Stimulated activated CD4-positive, alpha-beta T cell treated with anti-CD3 and anti-CD28 coated beads, TNF-alpha, amount 100 ng/mL, for 48 hours (primary cell): ENCODE data around the gene TDRD7.
A peak's percentile ranks its signal among the peaks of the same experiment; 100 is the strongest.
"Not testable (repeated sequence)": the region's sequence is repeated elsewhere in the genome, so short reads cannot be mapped to it uniquely, and the experiment has no call there.

ENCODE experiments used
- DNase-seq, 3 donors: peaks; one replicate each; pipeline ENCODE4 v3.0.0-alpha.2; 2020; ENCODE audit warnings: low read depth in 3 of 3

Gene TDRD7

GRCh38 chr9:97427885-97428284 is 16.0 kb downstream of the TDRD7 start:
- DNase-seq = no peak

- no peak for DNase-seq
Observed at GRCh38 chr9:97430316-97431043, 18.6 kb downstream of the TDRD7 start.

DNA sequence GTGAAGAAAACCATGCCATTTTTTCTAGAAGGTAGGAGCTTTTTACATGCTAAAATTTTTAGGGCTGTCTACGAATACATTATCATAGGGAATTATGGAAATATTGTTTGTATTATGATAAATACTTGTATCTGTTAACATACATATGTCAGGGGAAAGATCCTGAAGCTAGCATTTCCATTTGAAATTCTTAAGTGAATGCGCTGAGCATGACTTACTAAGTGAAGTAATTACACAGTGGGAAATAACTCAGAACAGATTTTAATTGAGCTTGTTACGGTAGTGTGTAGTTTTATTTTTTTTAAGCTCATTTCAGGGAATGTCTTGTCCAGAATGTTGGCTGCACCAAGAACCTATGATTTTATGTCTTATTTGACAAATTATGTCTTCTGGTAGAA is 19.1 kb downstream of the TDRD7 start:
- DNase-seq = no peak

DNA sequence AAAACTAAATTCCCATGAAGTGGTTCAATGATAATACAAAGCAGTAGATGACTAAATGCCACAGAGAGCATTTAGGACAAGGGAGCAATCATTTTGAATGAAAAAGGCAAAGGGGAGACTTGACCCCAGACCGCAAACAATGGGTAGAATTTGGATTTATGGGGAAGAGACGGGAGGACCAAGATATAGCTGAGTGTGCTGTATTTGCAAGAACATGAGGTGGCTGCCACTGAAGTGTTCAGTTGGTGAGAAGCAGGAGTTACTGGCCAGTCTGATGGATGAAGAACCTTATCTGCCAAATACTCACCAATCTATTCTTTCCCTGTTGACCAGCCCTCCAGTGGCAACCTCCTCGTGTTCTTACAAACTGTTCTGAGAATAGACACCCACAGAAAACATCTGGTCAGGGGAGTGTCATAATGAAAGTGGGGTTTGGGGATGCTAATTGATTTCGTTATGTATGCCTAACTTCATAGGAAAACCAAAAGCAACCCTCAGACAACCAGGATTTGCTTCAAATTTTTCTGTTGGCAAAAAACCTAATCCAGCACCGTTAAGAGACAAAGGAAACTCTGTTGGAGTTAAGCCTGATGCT is 19.8 kb downstream of the TDRD7 start:
- no peak for DNase-seq

DNA sequence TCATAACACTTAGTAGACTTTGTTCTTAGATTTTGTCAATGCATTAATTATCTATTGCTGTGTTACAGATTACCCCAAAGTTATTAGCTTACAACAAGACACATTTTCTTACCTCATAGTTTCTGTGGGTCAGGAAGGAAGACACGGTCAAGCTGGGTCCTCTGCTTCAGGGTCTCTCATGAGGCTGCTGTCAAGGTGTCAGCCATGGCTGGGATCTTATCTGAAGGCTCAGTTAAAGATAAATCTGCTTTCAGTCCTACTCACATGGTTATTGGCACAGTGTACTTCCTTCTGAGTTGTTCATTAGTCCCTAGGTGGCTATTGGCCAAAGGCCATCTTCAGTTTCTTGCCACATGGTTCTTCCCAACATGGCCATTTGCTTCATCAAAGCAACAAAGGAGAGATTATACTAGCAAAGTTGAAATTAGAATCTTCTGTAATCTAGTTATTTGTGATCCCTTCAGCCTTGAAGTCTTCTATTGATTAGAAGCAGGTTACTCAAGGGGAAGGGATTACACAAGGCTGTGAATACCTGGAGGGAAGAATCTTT is 25.2 kb downstream of the TDRD7 start:
- no peak for DNase-seq

DNA sequence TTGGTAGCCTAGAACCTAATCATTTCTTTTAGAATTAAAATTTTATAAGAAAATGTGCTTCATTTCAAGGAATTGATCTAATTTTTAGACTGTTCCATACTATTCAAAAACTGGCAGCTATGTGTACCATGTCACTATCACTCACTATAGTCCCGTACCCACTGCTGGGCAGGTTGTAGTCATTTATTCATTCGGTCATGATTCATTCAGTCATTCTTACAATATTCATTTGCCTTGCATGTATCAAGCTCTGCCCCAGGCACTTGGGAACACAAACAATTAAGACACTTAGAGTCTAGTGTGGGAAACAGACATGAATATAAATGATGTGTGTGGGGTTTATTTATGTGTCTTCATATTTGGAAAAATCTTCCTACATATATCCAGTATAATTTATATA is 26.4 kb downstream of the TDRD7 start:
- no peak for DNase-seq

- no peak for DNase-seq
Observed at GRCh38 chr9:97438666-97439065, 26.8 kb downstream of the TDRD7 start.

- DNase-seq = no peak
Observed at GRCh38 chr9:97440160-97440559, 28.3 kb downstream of the TDRD7 start.

DNA sequence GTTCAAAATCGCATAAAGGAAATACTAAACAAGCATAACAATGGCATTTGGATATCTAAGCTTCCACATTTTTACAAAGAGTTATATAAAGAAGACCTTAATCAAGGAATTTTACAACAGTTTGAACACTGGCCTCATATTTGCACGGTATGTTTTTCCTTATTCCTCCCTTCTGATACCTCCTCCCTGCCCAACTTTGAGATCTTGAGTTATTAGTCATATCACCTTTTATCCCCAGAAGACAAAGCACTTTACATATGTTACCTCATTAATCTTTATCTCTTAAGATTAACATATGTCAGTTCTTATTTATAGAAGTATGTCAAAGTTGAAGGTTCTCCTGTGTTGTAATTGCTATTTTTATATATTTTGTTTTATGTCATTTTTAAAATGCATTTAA is 29.8 kb downstream of the TDRD7 start:
- DNase-seq = no peak

GRCh38 chr9:97445119-97445701 is 33.3 kb downstream of the TDRD7 start:
- no peak for DNase-seq

GRCh38 chr9:97447001-97447400 is 35.1 kb downstream of the TDRD7 start:
- no peak for DNase-seq

GRCh38 chr9:97453573-97453972 is 41.7 kb downstream of the TDRD7 start:
- DNase-seq = not testable (repeated sequence)

DNA sequence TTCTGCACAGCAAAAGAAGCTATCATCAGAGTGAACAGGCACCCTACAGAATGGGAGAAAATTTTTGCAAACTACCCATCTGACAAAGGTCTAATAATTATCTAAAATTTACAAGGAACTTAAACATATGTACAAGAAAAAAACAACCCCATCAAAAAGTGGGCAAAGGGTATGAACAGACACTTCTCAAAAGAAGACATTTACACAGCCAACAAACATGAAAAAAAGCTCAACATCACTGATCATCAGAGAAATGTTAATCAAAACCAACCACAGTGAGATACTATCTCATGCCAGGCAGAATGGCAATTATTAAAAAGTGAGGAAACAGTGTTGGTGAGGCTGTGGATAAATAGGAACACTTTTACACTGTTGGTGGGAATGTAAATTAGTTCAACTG is 44.9 kb downstream of the TDRD7 start:
- not testable (repeated sequence) for DNase-seq

- no peak for DNase-seq
Observed at GRCh38 chr9:97459326-97459725, 47.4 kb downstream of the TDRD7 start.

GRCh38 chr9:97462159-97462558 is 50.3 kb downstream of the TDRD7 start:
- DNase-seq = no peak

GRCh38 chr9:97462914-97463313 is 51.0 kb downstream of the TDRD7 start:
- DNase-seq = no peak

DNA sequence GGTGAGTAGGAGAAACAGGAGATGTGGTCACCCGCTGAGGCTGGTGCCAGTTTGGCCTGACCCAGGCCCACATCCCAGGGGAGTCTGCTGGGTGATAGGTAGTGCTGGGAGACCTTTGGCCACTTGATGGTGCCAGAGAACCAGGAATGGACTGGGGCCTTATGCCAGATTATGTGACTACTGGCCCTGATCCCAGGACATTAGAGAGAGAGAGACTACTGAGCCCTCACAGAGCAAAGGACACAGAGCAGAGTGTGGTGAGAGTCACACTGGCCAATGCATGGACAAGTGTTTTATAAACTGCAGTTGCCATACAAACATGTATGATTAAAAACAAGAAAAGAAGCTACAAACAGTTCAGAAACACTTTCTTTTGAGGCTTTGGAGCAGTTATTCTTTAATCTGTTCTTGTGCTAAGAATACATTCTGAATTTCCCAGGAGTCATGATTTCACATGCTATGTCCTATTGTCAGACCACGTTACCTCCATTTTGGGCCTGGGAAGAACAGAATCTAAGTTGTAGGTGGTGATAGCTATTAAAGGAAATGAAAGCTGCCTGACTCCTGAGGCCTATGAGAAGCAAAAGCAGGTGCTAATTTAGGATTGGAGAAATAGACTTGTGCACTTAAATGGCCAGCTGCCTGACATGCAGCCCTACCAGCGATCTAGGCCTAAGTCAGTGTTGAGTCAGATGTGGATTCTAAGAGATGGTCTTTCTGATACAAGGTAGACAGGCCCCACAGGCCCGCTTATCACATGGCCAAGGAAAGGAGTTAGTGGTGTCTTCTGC is 57.0 kb downstream of the TDRD7 start:
- DNase-seq = peak; percentile 2 to 16 (median 6)

DNA sequence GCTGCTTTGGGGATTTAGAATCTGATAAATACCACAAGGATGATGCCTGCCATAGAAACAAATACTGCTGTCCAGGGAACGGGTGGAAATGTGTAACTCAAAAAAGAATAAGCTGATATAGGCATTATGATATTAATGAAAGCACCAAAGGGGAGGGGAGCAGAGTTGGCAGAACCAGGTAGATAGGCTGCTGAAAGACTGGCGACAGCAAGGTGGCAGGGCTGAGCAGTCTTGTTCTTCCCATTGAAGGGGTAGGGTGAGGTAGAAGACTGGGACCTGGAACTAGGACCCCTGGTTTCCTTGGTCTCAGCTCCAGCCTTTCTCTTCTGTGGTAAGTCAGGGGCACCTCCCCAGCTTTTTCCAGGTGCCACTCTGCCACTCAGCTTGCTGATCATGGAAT is 58.2 kb downstream of the TDRD7 start:
- DNase-seq = no peak

DNA sequence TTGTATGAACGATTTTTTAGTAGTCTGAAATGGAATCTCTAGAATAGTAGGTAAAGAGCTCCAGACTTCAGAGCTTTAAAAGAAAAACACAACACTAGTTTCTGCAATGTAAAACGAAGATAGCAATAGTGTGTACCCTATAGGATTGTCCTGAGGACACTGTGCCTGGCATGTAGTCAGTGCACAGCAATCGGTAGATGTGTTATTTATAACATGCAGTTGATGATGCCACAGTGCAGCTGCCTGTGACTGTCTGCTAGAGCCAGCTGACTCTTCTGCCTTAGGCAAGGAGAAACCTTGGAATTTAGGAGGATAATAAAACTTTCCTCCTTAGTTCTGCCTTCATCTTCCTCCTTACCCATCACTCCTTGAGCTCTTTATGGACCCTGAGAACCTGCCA is 61.8 kb downstream of the TDRD7 start:
- DNase-seq = no peak

DNA sequence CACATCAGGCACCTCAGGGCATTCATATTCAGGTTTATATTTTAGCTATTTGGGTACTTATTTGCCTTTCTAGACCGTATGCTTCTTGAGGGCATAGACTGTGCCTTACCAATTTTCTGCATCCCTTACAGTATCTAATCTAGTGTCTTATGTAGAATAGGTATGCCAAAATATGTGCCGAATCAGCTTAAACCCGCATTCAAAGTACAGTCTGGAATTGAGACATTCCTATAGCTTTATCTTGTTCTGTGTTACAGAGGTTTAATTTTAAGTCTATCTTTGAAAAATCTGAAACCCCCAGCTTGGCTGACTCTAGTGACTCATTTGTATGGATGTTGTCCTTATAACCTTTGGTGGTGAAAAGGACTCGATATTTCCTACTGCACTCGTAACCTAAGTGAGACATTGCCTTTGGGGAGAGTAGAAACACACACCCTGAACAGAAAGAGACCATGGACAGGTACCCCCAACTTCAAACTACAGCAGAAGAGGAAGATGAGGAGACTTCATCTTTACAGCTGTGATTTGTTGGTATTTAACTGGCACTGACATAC is 62.6 kb downstream of the TDRD7 start:
- DNase-seq = no peak

GRCh38 chr9:97475059-97475458 is 63.2 kb downstream of the TDRD7 start:
- DNase-seq = no peak
